HG03558 (cell line): ENCODE results near the gene THG1L.

ENCODE experiments used
- ATAC-seq: cut with Tn5 transposase; IDR thresholded peaks from one replicate; pipeline ENCODE4 v1.9.1; 2021; ENCODE audit warnings: moderate number of reproducible peaks; ENCODE audit not compliant: unreplicated experiment; ENCODE audit errors: extremely low read depth

THG1L gene

GRCh38 chr5:157750320-157750719 lies 19.1 kb downstream of the THG1L start:
- ATAC-seq: no peak

GRCh38 chr5:157756122-157756521 lies 24.9 kb downstream of the THG1L start:
- no peak for ATAC-seq

DNA sequence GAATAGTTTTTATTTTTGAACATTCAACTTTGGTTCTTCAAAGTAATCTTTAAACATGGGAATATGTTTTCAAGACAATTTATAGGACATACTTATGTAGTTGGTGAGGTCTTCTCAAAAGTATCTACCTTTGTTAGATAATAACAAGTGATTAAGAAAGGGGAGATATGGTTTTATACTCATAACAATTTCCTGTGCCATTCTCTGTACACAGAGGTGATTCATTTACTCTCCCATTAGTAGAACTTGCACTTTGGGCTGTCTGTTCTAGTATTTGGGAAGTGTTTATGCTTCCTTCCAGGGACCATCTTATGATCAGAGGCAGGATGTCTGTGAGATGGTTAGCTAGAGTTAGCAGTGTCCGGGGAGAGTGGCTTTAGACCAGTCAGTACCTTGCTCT lies 27.5 kb downstream of the THG1L start:
- no peak for ATAC-seq

- ATAC-seq: no peak
These were observed 30.7 kb downstream of the THG1L start for GRCh38 chr5:157761690-157762621.

DNA sequence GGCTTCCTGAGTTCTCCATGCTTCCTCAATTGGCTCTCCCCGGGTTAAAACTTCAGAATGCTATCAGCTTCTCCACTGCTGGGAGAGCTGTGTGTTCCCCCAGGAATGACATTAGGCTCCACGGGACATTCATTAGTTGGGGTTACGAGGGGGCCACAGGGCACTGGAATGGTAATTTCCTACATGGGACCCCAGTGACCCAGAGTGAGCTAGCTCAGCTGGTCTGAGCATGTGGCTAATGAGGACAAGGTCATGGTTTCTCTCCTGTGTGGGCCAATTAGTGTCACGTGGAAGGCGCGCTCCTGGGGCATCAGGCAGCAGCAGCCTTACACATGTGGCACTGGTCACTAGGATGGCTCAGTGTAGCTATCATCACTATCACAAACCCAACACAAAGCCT lies 33.3 kb downstream of the THG1L start:
- no peak for ATAC-seq

DNA sequence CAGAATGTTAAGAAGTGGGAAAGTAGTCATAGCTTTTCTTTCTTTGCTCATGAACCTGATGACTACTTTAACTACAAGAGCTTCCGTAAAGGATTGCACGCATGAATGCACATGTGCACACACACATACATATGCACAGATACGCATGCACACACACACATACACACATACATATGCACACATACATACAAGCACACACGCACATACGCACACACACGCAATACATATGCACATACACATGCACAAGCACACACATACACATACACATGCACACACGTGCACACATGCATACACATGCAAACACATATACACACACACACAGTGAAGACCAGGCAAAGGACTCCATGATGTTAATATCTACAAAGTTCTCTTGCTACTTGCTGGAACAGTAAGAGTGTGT lies 35.2 kb downstream of the THG1L start:
- ATAC-seq: no peak

GRCh38 chr5:157766902-157767301 lies 35.7 kb downstream of the THG1L start:
- no peak for ATAC-seq

DNA sequence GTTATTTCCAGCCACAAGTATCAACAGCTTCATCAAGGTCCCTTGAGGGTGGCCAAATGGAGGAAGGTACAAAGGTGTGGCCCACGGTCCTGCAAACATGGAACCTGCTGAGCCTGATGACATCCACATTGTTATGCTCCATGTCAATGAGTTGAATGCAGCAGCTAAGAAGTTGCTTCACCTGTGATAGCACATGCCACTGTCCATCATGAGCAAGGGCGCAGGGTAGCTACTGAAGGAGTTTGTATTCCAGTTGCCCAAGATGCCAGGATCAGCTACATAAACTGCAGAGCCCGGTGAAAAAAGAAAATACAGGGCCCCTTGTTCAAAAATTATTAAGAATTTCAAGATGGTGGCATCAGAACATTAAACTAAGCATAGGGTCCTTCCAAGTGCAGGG lies 36.5 kb downstream of the THG1L start:
- ATAC-seq: no peak

DNA sequence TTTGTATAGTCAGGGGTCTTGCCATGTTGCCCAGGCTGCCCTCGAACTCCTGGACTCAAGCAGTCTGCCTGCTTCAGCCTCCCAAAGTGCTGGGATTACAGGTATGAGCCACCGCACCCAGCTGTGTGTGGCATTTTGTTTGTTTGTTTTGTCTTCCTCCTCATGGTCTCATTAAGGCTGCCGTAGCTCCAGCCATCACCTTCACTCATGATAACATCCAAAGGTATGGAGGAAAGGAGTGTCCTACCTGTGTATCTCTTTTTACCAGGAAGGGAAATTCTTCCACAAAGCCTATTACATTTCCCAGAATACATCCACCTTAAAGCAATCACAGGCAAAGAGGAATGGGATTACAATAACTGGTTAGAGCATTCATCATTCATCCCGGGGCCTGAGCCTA lies 39.4 kb downstream of the THG1L start:
- ATAC-seq: no peak

- no peak for ATAC-seq
These were observed 40.9 kb downstream of the THG1L start for GRCh38 chr5:157772127-157772526.

- ATAC-seq: no peak
These were observed 47.0 kb downstream of the THG1L start for GRCh38 chr5:157778121-157778805.

DNA sequence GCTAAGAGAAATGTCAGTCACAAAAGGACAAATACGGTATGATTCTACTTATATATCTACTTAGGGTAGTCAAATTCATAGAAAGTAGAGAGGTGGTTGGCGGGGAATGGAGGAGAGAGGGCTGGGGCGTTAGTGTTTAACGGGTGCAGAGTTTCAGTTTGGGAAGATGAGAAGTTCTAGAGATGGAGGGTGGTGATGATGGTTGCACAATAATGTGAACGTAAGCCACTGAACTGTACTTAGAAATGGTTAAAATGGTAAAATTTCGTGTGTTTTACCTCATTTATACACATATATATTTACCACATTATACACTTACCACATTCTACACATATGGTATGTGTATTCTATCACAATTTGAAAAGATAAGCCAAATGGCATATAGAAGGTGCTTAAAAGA lies 48.0 kb downstream of the THG1L start:
- ATAC-seq: no peak

DNA sequence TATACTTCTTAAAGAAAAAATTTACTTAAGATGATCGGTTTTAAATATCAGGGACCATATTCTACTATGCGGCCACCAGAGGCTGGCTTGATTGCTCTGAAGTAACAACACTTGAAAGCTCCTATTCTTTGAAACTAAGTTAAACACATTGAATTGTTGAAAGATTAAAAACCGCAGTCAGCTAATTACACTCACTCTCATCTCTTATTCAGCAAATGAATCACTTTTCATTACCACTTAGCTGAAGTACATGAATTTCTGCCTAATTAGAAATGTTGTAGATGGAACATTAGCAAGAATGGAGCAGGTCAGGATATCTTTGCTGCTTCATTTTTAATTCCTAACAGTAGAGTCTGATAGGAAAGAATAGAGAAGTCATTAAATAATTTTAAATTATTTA lies 54.6 kb downstream of the THG1L start:
- no peak for ATAC-seq
